HEK293T (cell line): ENCODE data around the gene TAOK3.

Experiments used
- ARNT ChIP-seq: fragments of 450-650 bp; IDR thresholded peaks from 2 replicates; pipeline ENCODE4 v1.6.1; 2017; ENCODE audit warnings: mild to moderate bottlenecking
- BHLHE40 ChIP-seq: fragments of 450-650 bp; IDR thresholded peaks from 2 replicates; pipeline ENCODE4 v1.6.1; 2016; ENCODE audit warnings: mild to moderate bottlenecking, moderate library complexity, borderline replicate concordance
- ELF4 ChIP-seq: fragments of 450-650 bp; IDR thresholded peaks from 2 replicates; pipeline ENCODE4 v1.6.1; 2017; ENCODE audit warnings: antibody characterized with exemption
- FOXA1 ChIP-seq: fragments of 450-650 bp; IDR thresholded peaks from 2 replicates; pipeline ENCODE4 v1.6.1; 2016; ENCODE audit warnings: mild to moderate bottlenecking
- FOXM1 ChIP-seq: fragments of 450-650 bp; IDR thresholded peaks from 2 replicates; pipeline ENCODE4 v1.6.1; 2017; ENCODE audit warnings: mild to moderate bottlenecking, borderline replicate concordance
- HDGF ChIP-seq: fragments of 450-650 bp; IDR thresholded peaks from 2 replicates; pipeline ENCODE4 v1.6.1; 2017; ENCODE audit warnings: antibody characterized with exemption, borderline replicate concordance
- LEF1 ChIP-seq: fragments of 450-650 bp; IDR thresholded peaks from 2 replicates; pipeline ENCODE4 v1.6.1; 2017; ENCODE audit warnings: mild to moderate bottlenecking, borderline replicate concordance
- NFRKB ChIP-seq: fragments of 450-650 bp; IDR thresholded peaks from 2 replicates; pipeline ENCODE4 v1.6.1; 2016; ENCODE audit warnings: mild to moderate bottlenecking, moderate library complexity
- PKNOX1 ChIP-seq: fragments of 450-650 bp; IDR thresholded peaks from 2 replicates; pipeline ENCODE4 v1.6.1; 2016
- SP1 ChIP-seq: fragments of 450-650 bp; IDR thresholded peaks from 2 replicates; pipeline ENCODE4 v1.6.1; 2017

- no peak for TF ChIP-seq PKNOX1
- no peak for TF ChIP-seq ARNT
- TF ChIP-seq ELF4, result no peak
- no peak for TF ChIP-seq FOXM1
- TF ChIP-seq FOXA1, result no peak
- TF ChIP-seq LEF1, result no peak
- no peak for TF ChIP-seq HDGF
- TF ChIP-seq BHLHE40, result no peak
- no peak for TF ChIP-seq SP1
- no peak for TF ChIP-seq NFRKB
Measured at GRCh38 chr12:118124333-118124874, 248.3 kb downstream of the TAOK3 start.
